Parathyroid adenoma (tissue), 2 donors: ENCODE results near the gene KRT6A.

Experiments
- H2AFZ ChIP-seq: fragments of 300-600 bp; sonication (generic); one replicate; pipeline ENCODE4 v1.7.0; 2017; ENCODE audit warnings: antibody characterized with exemption, mild to moderate bottlenecking
- H3K27ac ChIP-seq: fragments of 300-600 bp; sonication (generic); one replicate; pipeline ENCODE4 v1.7.0; 2017
- H3K27me3 ChIP-seq: fragments of 300-600 bp; sonication (generic); one replicate; pipeline ENCODE4 v1.7.0; 2017; ENCODE audit warnings: low read length; ENCODE audit not compliant: control insufficient read depth, insufficient read depth
- H3K36me3 ChIP-seq: fragments of 300-600 bp; sonication (generic); one replicate; pipeline ENCODE4 v1.7.0; 2017; ENCODE audit warnings: low read length; ENCODE audit not compliant: control insufficient read depth, insufficient read depth
- H3K4me1 ChIP-seq: fragments of 300-600 bp; sonication (generic); one replicate; pipeline ENCODE4 v1.7.0; 2017; ENCODE audit warnings: control low read depth
- H3K4me2 ChIP-seq: fragments of 300-600 bp; sonication (generic); one replicate; pipeline ENCODE4 v1.7.0; 2017; ENCODE audit warnings: low read length
- H3K4me3 ChIP-seq: fragments of 300-600 bp; sonication (generic); one replicate; pipeline ENCODE4 v1.7.0; 2017; ENCODE audit warnings: low read depth, low read length
- H3K79me2 ChIP-seq: fragments of 300-600 bp; sonication (generic); one replicate; pipeline ENCODE4 v1.7.0; 2017; ENCODE audit warnings: control low read depth
- H3K9ac ChIP-seq: fragments of 300-600 bp; sonication (generic); one replicate; pipeline ENCODE4 v1.7.0; 2017; ENCODE audit warnings: mild to moderate bottlenecking
- H3K9me3 ChIP-seq: fragments of 300-600 bp; sonication (generic); one replicate; pipeline ENCODE4 v1.7.0; 2017; ENCODE audit warnings: low read length; ENCODE audit not compliant: control insufficient read depth
- TF ChIP-seq, protein P1 (sequence below): fragments of 300-600 bp; sonication (generic); IDR thresholded peaks from one replicate; pipeline ENCODE4 v1.7.0; 2017; ENCODE audit warnings: antibody characterized with exemption, mild to moderate bottlenecking
- donor health status: primary hyperparathyroidism.

Gene KRT6A

DNA sequence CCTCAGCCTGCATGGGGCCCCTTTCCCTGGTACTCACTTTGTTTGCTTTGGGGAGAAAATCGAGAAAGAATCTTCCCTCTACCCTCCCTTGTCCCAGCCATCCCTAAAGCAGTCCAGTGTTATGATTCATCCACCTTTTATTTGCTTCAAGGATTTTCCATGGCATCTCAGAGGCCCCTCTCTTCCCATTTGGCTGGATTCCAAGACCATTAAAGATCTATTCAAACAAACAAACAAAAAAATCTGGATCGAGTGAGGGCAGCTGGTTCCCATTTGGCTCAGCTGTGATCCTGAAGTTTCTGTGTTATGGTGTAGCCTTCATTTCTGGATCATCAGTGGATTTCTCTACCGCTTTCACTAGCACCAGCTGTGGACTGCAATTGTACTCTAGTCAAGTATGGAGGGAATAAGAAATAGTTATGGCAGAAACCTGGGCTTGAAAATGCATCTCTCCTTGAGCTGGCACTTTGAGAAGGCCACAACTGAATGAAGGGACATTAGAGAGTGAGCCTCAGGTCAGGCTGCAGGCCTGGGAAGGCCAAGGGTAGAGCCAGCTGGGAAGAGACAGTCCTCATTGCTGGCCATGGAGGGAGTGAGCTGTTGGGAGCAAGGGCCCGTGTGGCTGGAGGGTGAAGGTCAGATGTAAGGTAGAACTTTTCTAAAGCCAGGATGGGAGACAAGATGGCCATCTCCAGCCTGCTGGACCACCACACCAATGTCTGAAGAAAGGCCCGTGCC, 46.2 kb upstream of the KRT6A start:
- Histone ChIP-seq H3K4me3 (no peak overlapping the region), H3K79me2 (no peaks in the 10 kb centered on the region), H3K9ac (no peak overlapping the region), H3K27me3 (no peaks in the 10 kb centered on the region), H3K4me1 (no peaks in the 10 kb centered on the region), H3K9me3 (no peaks in the 10 kb centered on the region), H3K4me2 (no peak overlapping the region), H3K36me3 (no peaks in the 10 kb centered on the region), H2AFZ (no peak overlapping the region), H3K27ac (no peak overlapping the region)
- TF ChIP-seq, protein P1, sequence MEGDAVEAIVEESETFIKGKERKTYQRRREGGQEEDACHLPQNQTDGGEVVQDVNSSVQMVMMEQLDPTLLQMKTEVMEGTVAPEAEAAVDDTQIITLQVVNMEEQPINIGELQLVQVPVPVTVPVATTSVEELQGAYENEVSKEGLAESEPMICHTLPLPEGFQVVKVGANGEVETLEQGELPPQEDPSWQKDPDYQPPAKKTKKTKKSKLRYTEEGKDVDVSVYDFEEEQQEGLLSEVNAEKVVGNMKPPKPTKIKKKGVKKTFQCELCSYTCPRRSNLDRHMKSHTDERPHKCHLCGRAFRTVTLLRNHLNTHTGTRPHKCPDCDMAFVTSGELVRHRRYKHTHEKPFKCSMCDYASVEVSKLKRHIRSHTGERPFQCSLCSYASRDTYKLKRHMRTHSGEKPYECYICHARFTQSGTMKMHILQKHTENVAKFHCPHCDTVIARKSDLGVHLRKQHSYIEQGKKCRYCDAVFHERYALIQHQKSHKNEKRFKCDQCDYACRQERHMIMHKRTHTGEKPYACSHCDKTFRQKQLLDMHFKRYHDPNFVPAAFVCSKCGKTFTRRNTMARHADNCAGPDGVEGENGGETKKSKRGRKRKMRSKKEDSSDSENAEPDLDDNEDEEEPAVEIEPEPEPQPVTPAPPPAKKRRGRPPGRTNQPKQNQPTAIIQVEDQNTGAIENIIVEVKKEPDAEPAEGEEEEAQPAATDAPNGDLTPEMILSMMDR = no peak

DNA sequence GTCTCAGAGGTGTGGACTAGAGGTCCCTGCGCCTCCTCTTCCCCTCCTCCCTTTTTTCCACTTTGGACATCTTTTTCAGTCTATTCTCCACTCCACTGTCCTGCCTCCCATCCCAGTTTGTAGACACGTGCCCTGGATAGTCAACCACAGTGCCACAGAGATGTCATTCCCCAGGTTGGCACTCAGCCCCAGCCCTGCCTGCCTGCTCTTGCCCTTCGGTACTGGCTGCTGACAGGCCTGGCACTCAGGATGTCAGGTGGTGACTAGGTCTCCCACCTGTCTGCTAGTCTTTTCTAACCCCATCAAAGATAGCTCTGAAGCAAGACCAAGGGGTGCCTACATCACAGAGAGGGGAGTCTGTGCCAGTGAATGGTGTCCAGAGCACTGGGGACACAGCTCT, 44.0 kb upstream of the KRT6A start:
- H3K9ac ChIP-seq = no peak overlapping the region
- H3K27me3 ChIP-seq = no peaks in the 10 kb centered on the region
- no peaks in the 10 kb centered on the region for H3K79me2 ChIP-seq
- no peak overlapping the region for H2AFZ ChIP-seq
- no peak overlapping the region for H3K4me2 ChIP-seq
- H3K9me3 ChIP-seq = no peaks in the 10 kb centered on the region
- no peaks in the 10 kb centered on the region for H3K4me1 ChIP-seq
- no peak overlapping the region for H3K4me3 ChIP-seq
- H3K27ac ChIP-seq = no peak overlapping the region
- H3K36me3 ChIP-seq = no peaks in the 10 kb centered on the region
- TF ChIP-seq, protein P1 = no peak

DNA sequence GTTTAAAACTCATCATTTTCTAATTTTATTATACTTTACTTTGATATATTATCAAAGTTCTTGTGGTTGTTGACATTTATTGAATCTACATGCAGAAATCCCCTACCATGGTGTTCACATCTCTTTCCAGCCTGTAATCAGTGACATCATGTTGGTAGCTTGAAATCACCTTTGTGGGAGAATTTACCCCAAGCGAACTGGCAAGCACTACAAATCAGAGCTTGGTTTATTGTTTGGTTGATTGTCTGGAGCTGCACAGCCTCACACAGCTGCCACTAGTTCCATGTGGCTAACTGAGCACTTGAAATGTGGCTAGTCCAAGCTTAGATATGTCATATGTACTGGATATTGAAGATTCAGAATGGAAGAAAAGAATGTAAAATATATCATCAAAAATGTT, 42.5 kb upstream of the KRT6A start:
- no peak overlapping the region for H3K9ac ChIP-seq
- no peaks in the 10 kb centered on the region for H3K9me3 ChIP-seq

DNA sequence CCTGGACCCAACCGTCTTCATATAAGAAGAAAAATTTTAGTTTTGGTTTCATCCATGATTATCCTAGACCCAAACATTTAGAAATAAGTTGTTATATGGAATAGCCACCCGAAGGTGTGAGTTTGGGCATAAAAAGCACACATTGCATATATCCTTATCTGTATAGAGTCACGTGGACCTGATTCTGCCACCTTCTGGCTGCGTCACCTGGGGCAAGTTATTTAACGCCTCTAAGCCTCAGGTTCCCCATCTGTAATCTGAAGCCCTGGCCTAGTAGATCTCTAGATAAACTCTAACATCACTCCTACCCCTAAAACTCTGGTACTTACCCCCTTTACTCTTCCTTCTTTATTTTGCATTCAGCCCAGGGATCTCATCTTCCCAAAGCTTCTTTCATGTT, 41.4 kb upstream of the KRT6A start:
- H3K27ac ChIP-seq = no peak overlapping the region
- no peaks in the 10 kb centered on the region for H3K36me3 ChIP-seq
- TF ChIP-seq, protein P1 = no peak
- no peak overlapping the region for H3K4me2 ChIP-seq
- H3K4me1 ChIP-seq = no peaks in the 10 kb centered on the region
- H3K79me2 ChIP-seq = no peaks in the 10 kb centered on the region
- H3K27me3 ChIP-seq = no peaks in the 10 kb centered on the region
- no peak overlapping the region for H3K9ac ChIP-seq
- H2AFZ ChIP-seq = no peak overlapping the region
- no peaks in the 10 kb centered on the region for H3K9me3 ChIP-seq
- no peak overlapping the region for H3K4me3 ChIP-seq

More for the DNA sequence above, 42.5 kb upstream of the KRT6A start:
- H3K27me3 ChIP-seq = no peaks in the 10 kb centered on the region
- H3K4me2 ChIP-seq = no peak overlapping the region
- no peak overlapping the region for H3K27ac ChIP-seq
- TF ChIP-seq, protein P1 = no peak
- H3K4me1 ChIP-seq = no peaks in the 10 kb centered on the region
- no peaks in the 10 kb centered on the region for H3K36me3 ChIP-seq
- H2AFZ ChIP-seq = no peak overlapping the region
- no peaks in the 10 kb centered on the region for H3K79me2 ChIP-seq
- H3K4me3 ChIP-seq = no peak overlapping the region
